HL-60 (cell line): ENCODE data around the gene PDLIM5.

Experiments
- CTCF ChIP-seq: IDR thresholded peaks from one replicate; pipeline ENCODE4 v1.5.1; 2011; ENCODE audit warnings: low read length, control low read depth, inconsistent platforms; ENCODE audit not compliant: insufficient read depth
- GABPA ChIP-seq: IDR thresholded peaks from 2 replicates; pipeline ENCODE4 v1.6.1; 2012; ENCODE audit warnings: low read depth
- POLR2AphosphoS5 ChIP-seq: IDR thresholded peaks from 2 replicates; pipeline ENCODE4 v1.6.1; 2012; ENCODE audit warnings: low read depth
- REST ChIP-seq: IDR thresholded peaks from 2 replicates; pipeline ENCODE4 v1.6.1; 2012; ENCODE audit warnings: low read depth; ENCODE audit not compliant: insufficient replicate concordance

- TF ChIP-seq CTCF (no peak), GABPA (no peak), REST (no peak), POLR2AphosphoS5 (no peak)
Measured at GRCh38 chr4:94648699-94649098, 197.0 kb downstream of the PDLIM5 start.
